PFSK-1 (cell line): Measurements from ENCODE around the gene KAZN.

Source experiments
- FOXP2 ChIP-seq: optimal IDR thresholded peaks from 2 replicates; pipeline ENCODE3; 2011; ENCODE audit warnings: borderline replicate concordance, control low read depth, inconsistent platforms; ENCODE audit not compliant: insufficient read depth; ENCODE audit errors: extremely low read length, extremely low read depth
- POLR2AphosphoS5 ChIP-seq: IDR thresholded peaks from 2 replicates; pipeline ENCODE4 v1.6.1; 2012; ENCODE audit warnings: low read depth, mild to moderate bottlenecking, control low read depth, low read length, moderate library complexity
- SIN3A ChIP-seq: IDR thresholded peaks from 2 replicates; pipeline ENCODE4 v1.6.1; 2012; ENCODE audit warnings: mild to moderate bottlenecking, low read length, moderate library complexity, borderline replicate concordance; ENCODE audit not compliant: insufficient read depth
- TAF1 ChIP-seq: IDR thresholded peaks from 2 replicates; pipeline ENCODE4 v1.6.1; 2012; ENCODE audit warnings: low read length, control low read depth, borderline replicate concordance; ENCODE audit not compliant: insufficient read depth
- TF ChIP-seq, protein P1 (sequence below), 2 experiments: IDR thresholded peaks; 2 replicates each; pipeline versions ENCODE4 v1.6.1 to v1.8.0; 2011 to 2012; ENCODE audit warnings: low read depth in 2 of 2, low read length in 2 of 2, control low read depth in 1 of 2, inconsistent platforms in 1 of 2, mild to moderate bottlenecking in 1 of 2, moderate library complexity in 1 of 2; ENCODE audit not compliant: insufficient read depth in 1 of 2

KAZN gene

DNA sequence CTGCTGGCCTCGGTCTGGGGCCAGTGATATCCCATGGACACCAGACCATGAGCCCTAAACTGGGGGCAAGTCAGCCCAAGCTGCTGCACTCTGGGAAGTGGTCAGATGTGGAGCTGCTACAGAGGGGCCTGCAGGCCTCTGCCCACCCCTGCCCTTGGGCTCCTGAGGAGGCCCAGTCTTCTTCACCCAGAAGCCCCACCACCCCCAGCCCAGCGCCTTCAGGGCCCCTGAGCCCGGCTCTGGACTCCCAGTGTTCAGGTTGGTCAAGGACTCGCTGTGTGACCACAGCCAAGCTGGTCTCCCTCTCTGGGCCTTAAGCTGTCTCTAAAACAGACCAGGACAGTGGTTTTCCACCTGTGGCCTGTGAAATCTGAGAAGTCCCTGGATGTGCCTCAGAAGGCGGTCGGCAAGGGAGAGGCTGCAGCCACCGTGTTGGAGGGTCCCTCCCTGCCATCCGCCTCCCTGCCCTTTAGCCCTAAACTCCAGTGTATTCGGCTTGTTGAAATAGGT, 475.4 kb downstream of the KAZN start:
- TF ChIP-seq FOXP2 = no peak

DNA sequence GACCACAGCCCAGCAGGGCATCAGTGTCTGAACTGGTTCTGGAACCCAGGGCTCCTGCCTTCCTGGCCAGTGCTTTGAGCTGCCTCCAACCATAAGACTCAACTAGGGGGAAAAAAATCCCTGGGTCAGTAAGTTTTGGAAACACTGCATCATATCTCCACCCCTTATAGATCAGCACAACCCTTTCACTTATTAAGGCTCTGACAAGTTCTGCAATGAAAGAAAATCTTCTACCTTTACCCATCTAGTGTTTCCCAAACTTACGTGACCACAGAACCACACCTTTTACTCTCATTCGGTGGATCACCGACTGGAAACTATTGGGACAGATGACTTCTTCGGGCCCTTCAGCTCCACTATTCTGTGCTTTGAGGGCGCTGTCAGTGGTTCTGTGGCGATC, 476.7 kb downstream of the KAZN start:
- TF ChIP-seq TAF1 (no peak), SIN3A (no peak), POLR2AphosphoS5 (no peak), FOXP2 (no peak)
- TF ChIP-seq, protein P1, sequence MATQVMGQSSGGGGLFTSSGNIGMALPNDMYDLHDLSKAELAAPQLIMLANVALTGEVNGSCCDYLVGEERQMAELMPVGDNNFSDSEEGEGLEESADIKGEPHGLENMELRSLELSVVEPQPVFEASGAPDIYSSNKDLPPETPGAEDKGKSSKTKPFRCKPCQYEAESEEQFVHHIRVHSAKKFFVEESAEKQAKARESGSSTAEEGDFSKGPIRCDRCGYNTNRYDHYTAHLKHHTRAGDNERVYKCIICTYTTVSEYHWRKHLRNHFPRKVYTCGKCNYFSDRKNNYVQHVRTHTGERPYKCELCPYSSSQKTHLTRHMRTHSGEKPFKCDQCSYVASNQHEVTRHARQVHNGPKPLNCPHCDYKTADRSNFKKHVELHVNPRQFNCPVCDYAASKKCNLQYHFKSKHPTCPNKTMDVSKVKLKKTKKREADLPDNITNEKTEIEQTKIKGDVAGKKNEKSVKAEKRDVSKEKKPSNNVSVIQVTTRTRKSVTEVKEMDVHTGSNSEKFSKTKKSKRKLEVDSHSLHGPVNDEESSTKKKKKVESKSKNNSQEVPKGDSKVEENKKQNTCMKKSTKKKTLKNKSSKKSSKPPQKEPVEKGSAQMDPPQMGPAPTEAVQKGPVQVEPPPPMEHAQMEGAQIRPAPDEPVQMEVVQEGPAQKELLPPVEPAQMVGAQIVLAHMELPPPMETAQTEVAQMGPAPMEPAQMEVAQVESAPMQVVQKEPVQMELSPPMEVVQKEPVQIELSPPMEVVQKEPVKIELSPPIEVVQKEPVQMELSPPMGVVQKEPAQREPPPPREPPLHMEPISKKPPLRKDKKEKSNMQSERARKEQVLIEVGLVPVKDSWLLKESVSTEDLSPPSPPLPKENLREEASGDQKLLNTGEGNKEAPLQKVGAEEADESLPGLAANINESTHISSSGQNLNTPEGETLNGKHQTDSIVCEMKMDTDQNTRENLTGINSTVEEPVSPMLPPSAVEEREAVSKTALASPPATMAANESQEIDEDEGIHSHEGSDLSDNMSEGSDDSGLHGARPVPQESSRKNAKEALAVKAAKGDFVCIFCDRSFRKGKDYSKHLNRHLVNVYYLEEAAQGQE (IDR thresholded peaks at IDR 0.05; ENCODE audit: insufficient read depth in 1 of 2, low read depth in 2 of 2, low read length in 2 of 2) = no peak

DNA sequence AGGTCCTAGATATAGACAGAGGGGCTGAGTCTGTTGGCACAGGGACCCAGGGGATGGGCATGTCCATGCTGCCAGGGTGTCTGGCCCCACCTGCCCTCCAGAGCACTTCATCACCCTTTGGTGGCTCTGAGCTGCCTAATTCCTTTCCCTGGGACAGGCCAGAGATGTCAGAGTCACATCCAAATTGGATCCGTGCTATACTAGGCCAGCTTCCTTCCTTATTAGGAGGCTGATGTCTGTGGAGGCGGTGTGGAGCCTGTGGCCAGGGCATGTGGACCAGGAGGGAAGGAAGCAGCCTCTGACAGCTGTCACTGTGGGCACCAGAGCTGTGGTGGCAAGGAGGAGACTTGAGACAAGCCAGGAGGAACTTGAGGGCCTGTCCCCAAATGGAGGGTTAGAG, 477.3 kb downstream of the KAZN start:
- TF ChIP-seq POLR2AphosphoS5 (no peak), SIN3A (no peak), FOXP2 (no peak), TAF1 (no peak)
- TF ChIP-seq, protein P1 (IDR thresholded peaks at IDR 0.05; ENCODE audit: insufficient read depth in 1 of 2, low read depth in 2 of 2, low read length in 2 of 2) = no peak

DNA sequence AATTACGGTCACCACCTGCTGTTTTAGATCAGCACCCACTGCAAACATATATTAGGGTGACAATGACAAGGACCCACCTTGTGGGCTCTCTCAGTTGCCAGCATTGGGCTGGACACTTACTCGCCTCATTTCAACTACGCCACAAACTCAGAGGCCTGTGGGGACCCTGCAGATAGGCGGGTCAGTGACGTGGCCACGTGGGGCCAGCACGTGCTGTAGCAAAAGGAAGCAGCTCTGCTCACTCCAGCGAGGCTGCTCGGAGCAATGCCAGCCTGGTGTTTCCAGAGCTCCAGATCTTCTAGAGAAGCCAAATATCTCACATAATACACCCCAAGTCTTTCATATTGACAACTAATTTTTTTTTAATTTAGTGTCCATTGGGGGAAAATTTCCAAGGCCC, 478.3 kb downstream of the KAZN start:
- TF ChIP-seq FOXP2 (no peak), POLR2AphosphoS5 (no peak), TAF1 (no peak), SIN3A (no peak)
- TF ChIP-seq, protein P1 (IDR thresholded peaks at IDR 0.05; ENCODE audit: insufficient read depth in 1 of 2, low read depth in 2 of 2, low read length in 2 of 2) = no peak

DNA sequence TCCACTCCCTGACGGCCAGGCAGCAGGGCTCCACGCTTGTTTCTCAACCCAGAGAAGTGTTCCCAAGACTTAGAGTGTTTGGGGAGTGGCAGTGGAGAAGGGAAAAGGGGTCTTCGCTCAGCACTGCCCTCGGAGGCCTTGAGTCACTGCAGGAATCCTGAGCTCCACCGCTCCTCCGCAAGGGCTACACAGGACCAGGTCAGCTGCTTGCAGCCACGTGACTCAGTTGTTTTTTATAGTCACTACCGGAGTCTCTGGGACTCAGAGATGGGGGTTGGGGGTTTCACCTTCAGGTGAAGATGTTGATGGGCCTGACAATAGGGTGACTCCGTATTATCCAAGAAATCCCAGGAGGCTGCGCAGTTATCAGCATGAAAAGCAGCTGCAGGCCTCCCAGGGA, 478.9 kb downstream of the KAZN start:
- no peak for TF ChIP-seq SIN3A
- no peak for TF ChIP-seq TAF1
- no peak for TF ChIP-seq FOXP2
- TF ChIP-seq, protein P1 (IDR thresholded peaks at IDR 0.05; ENCODE audit: insufficient read depth in 1 of 2, low read depth in 2 of 2, low read length in 2 of 2) = no peak
- TF ChIP-seq POLR2AphosphoS5 = no peak
